ENCODE data around the gene MYO15A.

The MYO15A gene

GRCh38 chr17:18108401-18109312 lies at the start of gene MYO15A:
Gene MYO15A, plus strand, starts transcription at chr17:18108756. Its CDS starts 10,045 bp downstream, at chr17:18118801.
- DNase-seq (ENCODE audit: low read depth in 1 of 2, low spot score in 1 of 2) = no peak

- no peak for DNase-seq (ENCODE audit: low read depth in 1 of 2, low spot score in 1 of 2)
Observed at GRCh38 chr17:18059283-18059682, 49.3 kb upstream of the MYO15A start.

- no peak for DNase-seq (ENCODE audit: low read depth in 1 of 2, low spot score in 1 of 2)
Observed at GRCh38 chr17:18064053-18064452, 44.5 kb upstream of the MYO15A start.

DNA sequence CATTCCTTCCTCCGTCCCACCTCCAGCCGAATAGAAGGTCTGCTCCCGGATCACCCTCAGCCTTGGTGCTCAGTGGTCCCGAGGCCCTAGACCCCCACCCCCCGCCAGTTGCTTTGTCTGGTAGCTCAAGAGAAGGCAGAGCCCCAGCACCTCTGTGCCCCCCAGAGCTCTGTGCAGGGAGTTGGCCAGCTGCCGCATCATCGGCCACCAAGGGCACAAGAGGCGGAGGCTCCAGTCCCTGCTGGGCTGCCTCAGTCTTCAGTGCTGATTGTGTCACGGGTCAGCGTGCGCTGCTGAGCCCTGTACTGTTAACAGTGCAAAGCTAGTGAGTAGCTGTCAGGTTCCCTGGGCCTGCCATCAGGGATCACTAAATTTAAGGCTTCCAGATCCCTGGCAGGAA lies 43.0 kb upstream of the MYO15A start:
- DNase-seq (ENCODE audit: low read depth in 1 of 2, low spot score in 1 of 2) = no peak

DNA sequence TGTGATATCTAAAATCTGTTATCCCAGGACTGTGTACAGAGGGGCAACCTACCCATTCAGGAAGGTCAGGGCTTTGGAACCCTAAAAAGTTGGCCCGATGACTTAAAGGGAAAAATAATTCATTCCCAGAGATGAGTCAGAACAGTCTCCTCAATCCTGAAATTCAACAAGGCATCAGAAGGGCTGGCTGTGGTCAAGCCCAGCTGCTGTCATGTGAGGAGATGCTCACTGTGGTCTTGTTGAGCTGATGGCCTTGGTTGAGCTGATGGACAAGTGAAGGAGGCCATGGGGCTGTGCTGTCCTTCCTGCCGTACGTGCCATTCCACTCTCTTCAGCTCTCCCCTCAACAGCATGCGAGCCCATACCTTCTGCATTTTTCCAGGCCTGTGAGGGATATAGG lies 41.7 kb upstream of the MYO15A start:
- no peak for DNase-seq (ENCODE audit: low read depth in 1 of 2, low spot score in 1 of 2)

DNA sequence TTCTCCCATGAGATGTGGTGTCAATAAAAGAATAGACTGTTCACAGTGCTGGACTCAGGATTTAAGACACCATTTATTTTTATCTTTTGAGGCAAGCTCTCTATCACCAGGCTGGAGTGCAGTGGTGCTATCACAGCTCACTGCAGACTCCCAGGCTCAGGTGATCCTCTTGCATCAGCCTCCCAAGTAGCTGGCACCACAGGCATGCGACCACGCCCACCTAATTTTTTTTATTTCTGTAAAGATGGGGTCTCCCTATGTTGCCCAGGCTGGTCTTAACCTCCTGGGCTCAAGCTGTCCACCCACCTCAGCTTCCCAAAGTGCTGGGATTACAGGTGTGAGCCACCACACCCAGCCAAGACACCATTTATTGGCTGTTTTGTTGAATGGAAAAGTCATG lies 39.5 kb upstream of the MYO15A start:
- DNase-seq (ENCODE audit: low read depth in 1 of 2, low spot score in 1 of 2) = no peak

- DNase-seq (ENCODE audit: low read depth in 1 of 2, low spot score in 1 of 2) = no peak
Observed at GRCh38 chr17:18070861-18071340, 37.7 kb upstream of the MYO15A start.

DNA sequence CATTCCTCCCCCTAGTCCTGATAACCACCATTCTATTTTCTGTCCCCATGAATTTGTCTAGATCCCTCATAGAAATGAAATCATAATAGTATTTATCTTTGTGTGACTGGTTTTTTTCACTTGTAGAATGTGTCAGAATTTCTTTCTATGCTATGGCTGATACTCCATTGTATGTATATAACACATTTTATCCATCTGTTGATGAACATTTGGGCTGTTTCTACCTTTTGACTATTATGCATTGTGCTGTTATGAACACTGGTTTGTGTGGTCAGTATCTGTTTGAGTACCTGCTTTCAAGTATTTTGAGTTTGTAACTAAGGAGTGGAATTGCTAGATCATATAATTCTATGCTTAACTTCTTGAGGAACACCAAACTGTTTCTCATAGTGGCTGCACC lies 36.8 kb upstream of the MYO15A start:
- no peak for DNase-seq (ENCODE audit: low read depth in 1 of 2, low spot score in 1 of 2)

GRCh38 chr17:18074566-18075272 lies 33.8 kb upstream of the MYO15A start:
- no peak for DNase-seq (ENCODE audit: low read depth in 1 of 2, low spot score in 1 of 2)

GRCh38 chr17:18076936-18077335 lies 31.6 kb upstream of the MYO15A start:
- no peak for DNase-seq (ENCODE audit: low read depth in 1 of 2, low spot score in 1 of 2)

- no peak for DNase-seq (ENCODE audit: low read depth in 1 of 2, low spot score in 1 of 2)
Observed at GRCh38 chr17:18079543-18079942, 29.0 kb upstream of the MYO15A start.

DNA sequence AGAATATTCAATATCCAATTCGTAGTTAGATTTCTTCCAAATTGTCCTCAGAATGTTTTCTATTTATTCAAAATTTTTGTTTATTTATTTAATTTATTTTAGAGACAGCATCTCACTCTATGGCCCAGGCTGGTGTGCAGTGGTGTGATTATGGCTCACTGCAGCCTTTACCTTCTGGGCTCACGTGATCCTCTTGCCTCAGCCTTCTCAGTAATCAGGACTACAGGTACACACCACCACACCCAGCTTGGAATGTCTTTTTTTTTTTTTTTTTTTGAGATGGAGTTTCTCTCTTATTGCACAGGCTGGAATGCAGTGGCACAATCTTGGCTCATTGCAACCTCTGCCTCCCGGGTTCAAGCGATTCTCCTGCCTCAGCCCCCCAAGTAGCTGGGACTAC lies 24.3 kb upstream of the MYO15A start:
- no peak for DNase-seq (ENCODE audit: low read depth in 1 of 2, low spot score in 1 of 2)

DNA sequence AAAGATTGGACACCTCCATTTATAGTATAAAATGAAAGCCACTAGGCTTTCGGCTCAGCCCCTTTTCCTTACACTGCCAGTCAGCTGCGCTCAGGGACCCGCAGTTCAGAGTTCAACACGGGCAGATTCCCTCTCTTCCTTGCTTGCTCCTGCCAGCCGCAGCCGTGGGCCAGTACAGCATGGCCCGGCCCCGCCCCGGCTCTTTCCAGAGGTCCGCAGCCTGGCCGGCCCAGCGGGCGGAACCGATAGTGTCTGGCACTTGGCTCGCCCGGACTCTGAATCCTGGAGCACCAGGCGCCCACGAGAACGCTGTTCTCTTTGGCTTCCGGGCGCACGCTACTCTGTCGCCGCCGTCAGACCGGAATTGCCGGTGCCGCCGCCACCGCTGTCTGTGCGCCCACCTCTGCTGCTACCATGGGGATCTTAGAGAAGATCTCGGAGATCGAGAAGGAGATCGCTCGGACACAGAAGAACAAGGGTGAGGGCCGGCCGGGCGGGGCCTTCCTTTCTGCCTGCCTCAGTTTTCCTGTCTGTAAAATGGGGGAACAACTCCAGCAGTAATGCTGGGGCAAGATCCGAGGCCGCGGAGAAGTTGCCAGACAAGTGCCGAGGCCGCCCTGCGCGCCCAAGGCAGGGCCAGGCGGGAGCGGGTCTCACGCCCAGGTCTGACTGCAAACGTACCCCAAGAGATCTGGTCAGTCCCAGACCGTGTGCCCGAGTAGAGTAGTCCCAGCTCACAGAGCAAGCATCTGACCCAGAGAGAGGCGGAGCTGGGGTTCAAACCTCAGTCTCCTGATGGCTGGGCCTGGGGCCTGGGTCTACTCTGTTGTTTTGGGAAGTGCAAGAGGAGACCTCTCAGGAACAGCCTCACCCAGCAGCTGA lies 20.7 kb upstream of the MYO15A start, which contains the start of gene DRG2:
Gene DRG2 (plus strand): TSS at position 339 of the 882 bp plus-strand sequence. CDS start 76 bp downstream, at position 415.
- peak; percentile 84 to 90 for DNase-seq (ENCODE audit: low read depth in 1 of 2, low spot score in 1 of 2)

GRCh38 chr17:18089613-18090012 lies 18.9 kb upstream of the MYO15A start:
- no peak for DNase-seq (ENCODE audit: low read depth in 1 of 2, low spot score in 1 of 2)

- DNase-seq (ENCODE audit: low read depth in 1 of 2, low spot score in 1 of 2) = peak in 1 of 2 donors; percentile 13
Observed at GRCh38 chr17:18093616-18094408, 14.7 kb upstream of the MYO15A start.

- DNase-seq (ENCODE audit: low read depth in 1 of 2, low spot score in 1 of 2) = no peak
Observed at GRCh38 chr17:18094409-18094807, 14.1 kb upstream of the MYO15A start.

- DNase-seq (ENCODE audit: low read depth in 1 of 2, low spot score in 1 of 2) = no peak
Observed at GRCh38 chr17:18099516-18099915, 9.0 kb upstream of the MYO15A start.

- DNase-seq (ENCODE audit: low read depth in 1 of 2, low spot score in 1 of 2) = no peak
Observed at GRCh38 chr17:18100616-18101015, 7.9 kb upstream of the MYO15A start.

DNA sequence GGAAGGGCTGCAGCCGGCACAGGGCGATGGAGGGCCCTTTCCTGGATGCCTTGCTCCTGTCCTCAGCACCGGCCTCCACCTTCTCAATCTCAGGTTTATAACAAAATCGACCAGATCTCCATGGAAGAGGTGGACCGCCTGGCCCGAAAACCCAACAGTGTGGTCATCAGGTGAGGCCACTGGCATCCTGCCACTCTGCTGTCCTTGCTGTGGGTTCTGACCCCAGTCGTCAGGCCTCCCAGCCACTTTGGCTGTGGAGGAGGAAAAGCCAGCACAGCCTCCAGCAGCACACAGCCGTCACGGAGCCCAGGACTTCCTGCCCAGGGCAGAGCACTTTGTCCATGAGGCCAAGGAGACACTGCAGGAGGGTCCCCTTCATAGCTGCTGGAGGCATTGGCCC lies 6.7 kb upstream of the MYO15A start:
- DNase-seq (ENCODE audit: low read depth in 1 of 2, low spot score in 1 of 2) = no peak

- no peak for DNase-seq (ENCODE audit: low read depth in 1 of 2, low spot score in 1 of 2)
Observed at GRCh38 chr17:18102640-18103039, 5.9 kb upstream of the MYO15A start.

All from activated CD4-positive, alpha-beta T cell treated with anti-CD3 and anti-CD28 coated beads, Interleukin-2, amount 50 U/mL, for 24 hours (primary cell).